CD14-positive monocyte (primary cell): ENCODE measurements around the gene MAD2L1. TPM values are rescaled to one million over a fixed set of nuclear protein-coding genes. Genes with fewer than 3 reads are reported as not detected.
"Not testable (repeated sequence)": the region's sequence is repeated elsewhere in the genome, so short reads cannot be mapped to it uniquely, and the experiment has no call there.

Experiments used
- DNase-seq, 3 donors: peaks; one replicate each; pipeline ENCODE4 v3.0.0-alpha.2; 2011 to 2022
- H2AFZ ChIP-seq: 2 replicates; pipeline ENCODE4 v1.6.0; 2012; ENCODE audit warnings: mild to moderate bottlenecking, low read depth, low read length, inconsistent platforms; ENCODE audit not compliant: insufficient read depth, poor library complexity, severe bottlenecking
- H3K27ac ChIP-seq, 2 donors: 1 replicate in 1 of 2; 2 replicates in 1 of 2; pipeline ENCODE4 v1.5.1; 2012 to 2013; ENCODE audit warnings: low read length in 2 of 2, control low read depth in 1 of 2, inconsistent platforms in 1 of 2, low read depth in 1 of 2, mild to moderate bottlenecking in 1 of 2
- H3K27me3 ChIP-seq, 2 donors: one replicate each; pipeline versions ENCODE4 v1.6.0 to v1.6.1; 2011 to 2013; ENCODE audit warnings: low read length in 2 of 2; ENCODE audit not compliant: control insufficient read depth in 2 of 2, insufficient read depth in 2 of 2
- H3K36me3 ChIP-seq, 2 donors: replicated peaks in 1 of 2; 1 replicate in 1 of 2; 2 replicates in 1 of 2; pipeline versions ENCODE4 v1.5.1 to v1.6.1; 2012 to 2013; ENCODE audit warnings: low read length in 2 of 2, control low read depth in 1 of 2, inconsistent platforms in 1 of 2, mild to moderate bottlenecking in 1 of 2; ENCODE audit not compliant: insufficient read depth in 2 of 2, control insufficient read depth in 1 of 2
- H3K4me1 ChIP-seq, 2 donors: 1 replicate in 1 of 2; 2 replicates in 1 of 2; pipeline versions ENCODE4 v1.5.1 to v1.6.1; 2012 to 2013; ENCODE audit warnings: low read length in 2 of 2, control low read depth in 1 of 2, inconsistent platforms in 1 of 2, mild to moderate bottlenecking in 1 of 2, moderate library complexity in 1 of 2; ENCODE audit not compliant: insufficient read depth in 2 of 2, control insufficient read depth in 1 of 2
- H3K4me2 ChIP-seq: replicated peaks from 2 replicates; pipeline ENCODE3; 2012; ENCODE audit warnings: low read length, moderate library complexity, mild to moderate bottlenecking; ENCODE audit not compliant: poor library complexity, severe bottlenecking; ENCODE audit errors: extremely low read depth
- H3K4me3 ChIP-seq, 3 experiments: fragments of 200-600 bp in 1 of 3; sonication (generic) in 1 of 3; replicated peaks in 1 of 3; 1 replicate in 2 of 3; 2 replicates in 1 of 3; pipeline ENCODE4 v1.5.1; 2011 to 2013; ENCODE audit warnings: low read length in 3 of 3, mild to moderate bottlenecking in 3 of 3, control low read depth in 2 of 3, low read depth in 2 of 3, inconsistent platforms in 1 of 3, moderate library complexity in 1 of 3
- H3K79me2 ChIP-seq: 2 replicates; pipeline ENCODE4 v1.6.0; 2012; ENCODE audit warnings: mild to moderate bottlenecking, control low read depth, inconsistent platforms, low read length, moderate library complexity; ENCODE audit not compliant: insufficient read depth
- H3K9ac ChIP-seq: 2 replicates; pipeline ENCODE4 v1.6.0; 2017; ENCODE audit warnings: low read length, mild to moderate bottlenecking; ENCODE audit not compliant: insufficient read depth, poor library complexity, severe bottlenecking
- H3K9me3 ChIP-seq, 2 donors: replicated peaks in 1 of 2; 1 replicate in 1 of 2; 2 replicates in 1 of 2; pipeline versions ENCODE4 v1.5.1 to v1.6.1; 2012 to 2013; ENCODE audit warnings: low read length in 2 of 2, control low read depth in 1 of 2; ENCODE audit not compliant: control insufficient read depth in 1 of 2, insufficient read depth in 1 of 2
- H4K20me1 ChIP-seq: 2 replicates; pipeline ENCODE4 v1.6.0; 2012; ENCODE audit warnings: mild to moderate bottlenecking, low read length, control low read depth, moderate library complexity; ENCODE audit not compliant: insufficient read depth
- H3K27ac Mint-ChIP-seq, 7 donors: one replicate each; pipeline ENCODE4 v1.8.0; 2020; ENCODE audit warnings: mild to moderate bottlenecking in 7 of 7, mixed read lengths in 7 of 7, moderate library complexity in 6 of 7, inconsistent platforms in 2 of 7
- H3K27me3 Mint-ChIP-seq, 3 donors: one replicate each; pipeline ENCODE4 v1.8.0; 2021 to 2022; ENCODE audit warnings: low read depth in 3 of 3, mild to moderate bottlenecking in 3 of 3, mixed read lengths in 3 of 3, moderate library complexity in 3 of 3, inconsistent platforms in 1 of 3
- H3K36me3 Mint-ChIP-seq, 2 donors: one replicate each; pipeline ENCODE4 v1.8.0; 2020; ENCODE audit warnings: mixed read lengths in 2 of 2, inconsistent platforms in 1 of 2, mild to moderate bottlenecking in 1 of 2
- H3K4me1 Mint-ChIP-seq: one replicate; pipeline ENCODE4 v1.8.0; 2020; ENCODE audit warnings: mild to moderate bottlenecking, mixed read lengths
- H3K4me3 Mint-ChIP-seq, 2 donors: one replicate each; pipeline ENCODE4 v1.8.0; 2020; ENCODE audit warnings: mild to moderate bottlenecking in 2 of 2, mixed read lengths in 2 of 2, moderate library complexity in 1 of 2
- H3K9me3 Mint-ChIP-seq, 7 donors: one replicate each; pipeline ENCODE4 v1.8.0; 2020 to 2022; ENCODE audit warnings: mixed read lengths in 7 of 7, mild to moderate bottlenecking in 6 of 7, moderate library complexity in 6 of 7, inconsistent platforms in 2 of 7
- WGBS: methylation state at CpG from one replicate; pipeline ENCODE4 v1.1.5; 2013; ENCODE audit warnings: missing lambda C conversion rate; ENCODE audit not compliant: insufficient coverage; 5-methylcytosine and 5-hydroxymethylcytosine counted together
- intact Hi-C, 2 donors: fragments of 100-400 bp; cut with micrococcal nuclease; formaldehyde crosslinking; loops; one replicate each; pipeline versions ENCODE4 v1.15.0 to v1.15.1; 2023
- polyA plus RNA-seq, 3 donors: library from polyadenylated mRNA; depleted of rRNA in 1 of 3; unstranded in 2 of 3; stranded (reverse) in 1 of 3; fragments of 300-500 nt in 2 of 3; fragments of >200 nt in 1 of 3; fragmentation: Illumina TruSeq in 2 of 3; gene quantifications; 1 replicate in 2 of 3; 2 replicates in 1 of 3; pipeline ENCODE4 v1.2.3, GENCODE V29; 2012 to 2021
- TF ChIP-seq, protein P1 (sequence below): fragments of 200-600 bp; IDR thresholded peaks from one replicate; pipeline ENCODE4 v1.8.0; 2022; ENCODE audit warnings: antibody characterized with exemption, mild to moderate bottlenecking

MAD2L1 gene
- polyA plus RNA-seq, 3 donors = 0.16 to 0.82 (median 0.67) TPM

DNA sequence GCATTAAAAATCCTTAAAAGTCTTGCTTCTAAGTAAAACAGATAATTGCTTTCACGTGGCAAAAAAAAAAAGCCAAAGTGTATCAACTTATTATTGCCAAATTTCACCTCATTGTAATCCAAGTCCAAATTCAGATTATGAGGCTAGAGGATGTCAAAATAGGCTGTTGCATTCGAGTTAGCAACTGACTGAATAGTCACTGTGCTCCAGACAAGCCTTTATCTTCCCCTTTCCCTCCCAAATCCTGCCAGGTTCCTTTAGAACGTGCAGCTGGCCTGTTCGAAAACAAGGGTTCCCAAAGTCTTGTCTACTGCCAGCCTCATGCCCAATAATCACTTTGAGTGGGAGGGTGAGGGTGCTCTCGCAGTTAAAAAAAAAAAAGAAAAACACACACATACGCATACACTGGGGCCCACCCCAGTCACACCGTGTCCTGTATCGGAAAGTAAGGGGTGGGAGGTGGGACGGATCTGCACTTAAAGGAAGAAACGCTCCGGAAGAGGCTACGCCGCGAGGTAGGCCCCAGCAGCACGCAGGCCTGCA lies 603 bp downstream of the MAD2L1 start:
- H3K4me1 ChIP-seq = peaks cover 17 to 34% of the 10 kb centered on the region in 2 donors
- H3K4me3 ChIP-seq = peak overlapping the region; percentile 51 to 83 (median 68)
- H2AFZ ChIP-seq = peak overlapping the region; percentile 92
- Mint-ChIP-seq H3K36me3 (peaks cover 0 to 9% of the 10 kb centered on the region in 2 donors), H3K4me3 (peak overlapping the region; percentile 96 to 98), H3K27ac (peak overlapping the region in 6 of 7 donors; percentile 95 to 98 (median 96)), H3K4me1 (peaks cover 30% of the 10 kb centered on the region), H3K27me3 (no peaks in the 10 kb centered on the region), H3K9me3 (peaks cover 0 to 3% (median 0%) of the 10 kb centered on the region in 7 donors)
- no peaks in the 10 kb centered on the region for H3K9me3 ChIP-seq
- H3K4me2 ChIP-seq = peak overlapping the region; percentile 83
- peak overlapping the region; percentile 96 for H3K27ac ChIP-seq
- H3K36me3 ChIP-seq = peaks cover 0 to 10% of the 10 kb centered on the region in 2 donors
- peak overlapping the region; percentile 83 for H3K9ac ChIP-seq
- no peak for DNase-seq
- WGBS = 0% methylated on average over 7 of the region's 15 CpGs
- intact Hi-C loops = no loop called here
- no peaks in the 10 kb centered on the region for H4K20me1 ChIP-seq
- TF ChIP-seq, protein P1, sequence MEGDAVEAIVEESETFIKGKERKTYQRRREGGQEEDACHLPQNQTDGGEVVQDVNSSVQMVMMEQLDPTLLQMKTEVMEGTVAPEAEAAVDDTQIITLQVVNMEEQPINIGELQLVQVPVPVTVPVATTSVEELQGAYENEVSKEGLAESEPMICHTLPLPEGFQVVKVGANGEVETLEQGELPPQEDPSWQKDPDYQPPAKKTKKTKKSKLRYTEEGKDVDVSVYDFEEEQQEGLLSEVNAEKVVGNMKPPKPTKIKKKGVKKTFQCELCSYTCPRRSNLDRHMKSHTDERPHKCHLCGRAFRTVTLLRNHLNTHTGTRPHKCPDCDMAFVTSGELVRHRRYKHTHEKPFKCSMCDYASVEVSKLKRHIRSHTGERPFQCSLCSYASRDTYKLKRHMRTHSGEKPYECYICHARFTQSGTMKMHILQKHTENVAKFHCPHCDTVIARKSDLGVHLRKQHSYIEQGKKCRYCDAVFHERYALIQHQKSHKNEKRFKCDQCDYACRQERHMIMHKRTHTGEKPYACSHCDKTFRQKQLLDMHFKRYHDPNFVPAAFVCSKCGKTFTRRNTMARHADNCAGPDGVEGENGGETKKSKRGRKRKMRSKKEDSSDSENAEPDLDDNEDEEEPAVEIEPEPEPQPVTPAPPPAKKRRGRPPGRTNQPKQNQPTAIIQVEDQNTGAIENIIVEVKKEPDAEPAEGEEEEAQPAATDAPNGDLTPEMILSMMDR = no peak
- H3K79me2 ChIP-seq = peaks cover 66% of the 10 kb centered on the region
- H3K27me3 ChIP-seq = no peaks in the 10 kb centered on the region

DNA sequence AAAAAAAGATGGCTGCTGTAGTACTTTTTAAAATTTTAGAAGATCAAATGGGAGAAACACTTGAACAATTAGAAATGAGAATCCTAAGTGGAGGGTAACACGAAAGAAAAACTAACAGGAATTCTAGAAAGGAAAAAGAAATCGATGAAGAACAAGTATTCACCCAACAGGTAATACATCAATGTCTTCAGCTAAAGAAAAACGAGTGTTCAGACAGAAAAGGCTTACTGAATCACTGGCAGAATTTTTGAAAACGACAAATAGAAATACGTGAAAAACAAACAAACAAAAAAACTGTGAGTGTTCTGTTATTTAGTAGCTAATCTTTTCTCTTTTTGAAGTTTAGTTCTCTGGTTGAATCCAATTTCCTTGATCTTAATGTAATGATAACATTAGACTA lies 1.8 kb downstream of the MAD2L1 start:
- Histone ChIP-seq H3K27ac (no peak overlapping the region), H3K79me2 (peaks cover 74% of the 10 kb centered on the region), H3K4me1 (peaks cover 17 to 34% of the 10 kb centered on the region in 2 donors), H3K27me3 (no peaks in the 10 kb centered on the region), H3K9me3 (no peaks in the 10 kb centered on the region), H4K20me1 (no peaks in the 10 kb centered on the region), H3K4me3 (no peak overlapping the region), H3K4me2 (no peak overlapping the region), H3K9ac (no peak overlapping the region), H3K36me3 (peaks cover 0 to 21% of the 10 kb centered on the region in 2 donors), H2AFZ (no peak overlapping the region)
- Mint-ChIP-seq H3K27me3 (no peaks in the 10 kb centered on the region), H3K9me3 (peaks cover 0 to 3% (median 0%) of the 10 kb centered on the region in 7 donors), H3K36me3 (peaks cover 6 to 17% of the 10 kb centered on the region in 2 donors), H3K4me1 (peaks cover 30% of the 10 kb centered on the region), H3K27ac (no peak overlapping the region), H3K4me3 (no peak overlapping the region)
- TF ChIP-seq, protein P1 = no peak
- WGBS = 100% methylated on average over 1 of the region's 5 CpGs
- intact Hi-C loops = no loop called here
- DNase-seq = no peak

DNA sequence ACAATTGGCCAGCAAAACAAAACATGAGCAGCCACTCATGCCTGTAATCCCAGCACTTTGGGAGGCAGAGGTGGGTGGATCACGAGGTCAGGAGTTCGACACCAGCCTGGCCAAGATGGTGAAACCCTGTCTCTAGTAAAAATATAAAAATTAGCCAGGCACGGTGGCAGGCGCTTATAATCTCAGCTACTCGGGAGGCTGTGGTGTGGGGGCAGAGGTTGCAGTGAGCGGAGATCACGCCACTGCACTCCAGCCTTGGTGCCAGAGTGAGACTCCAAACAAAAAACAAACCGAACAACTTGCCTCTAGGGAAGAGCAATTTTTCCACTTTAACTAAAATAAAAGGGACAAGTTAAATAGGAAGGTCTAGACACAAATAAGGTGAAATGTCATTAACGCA lies 2.9 kb downstream of the MAD2L1 start:
- Histone ChIP-seq H3K79me2 (peaks cover 62% of the 10 kb centered on the region), H3K4me1 (peaks cover 17 to 33% of the 10 kb centered on the region in 2 donors), H3K27ac (peak overlapping the region in 1 of 2 donors; percentile 43), H3K36me3 (peaks cover 0 to 33% of the 10 kb centered on the region in 2 donors)
- H3K9me3 Mint-ChIP-seq, H2AFZ ChIP-seq, H3K9ac ChIP-seq, H3K4me2 ChIP-seq, H4K20me1 ChIP-seq, H3K27me3 Mint-ChIP-seq, H3K4me3 Mint-ChIP-seq, DNase-seq, H3K9me3 ChIP-seq, intact Hi-C loops, H3K4me3 ChIP-seq, H3K27me3 ChIP-seq: not testable (repeated sequence)
- Mint-ChIP-seq H3K36me3 (peaks cover 9 to 20% of the 10 kb centered on the region in 2 donors), H3K27ac (peak overlapping the region in 3 of 7 donors; percentile 13 to 70 (median 35)), H3K4me1 (peaks cover 27% of the 10 kb centered on the region)
- WGBS = 94% methylated on average over 3 of the region's 9 CpGs
